K562 (cell line): ENCODE data around the gene PCNX3. TPM values are rescaled to one million over a fixed set of nuclear protein-coding genes. Genes with fewer than 3 reads are reported as not detected.

Experiments used
- ATAC-seq: fragments of 200-7000 bp; cut with Tn5 transposase; 3 replicates; pipeline ENCODE4 v1.9.1; 2020; ENCODE audit warnings: moderate library complexity
- BruUV-seq: library from RNA; stranded (reverse); fragments of 400-500 nt; replicated peaks from 2 replicates; lab custom pipeline; 2021; lab: Mats Ljungman, UMichigan
- CTCF ChIA-PET: fragments of 300-600 bp; formaldehyde crosslinking; extraction: SDS; loops from one replicate; lab custom pipeline; 2021; ENCODE audit warnings: low intra/inter-chr PET ratio; lab: Yijun Ruan, JAX
- POLR2A ChIA-PET: fragments of 300-600, 350-650 bp; sonication (Branson Sonifier 250); formaldehyde crosslinking; extraction: SDS; loops from one replicate; lab custom pipeline; 2021; ENCODE audit warnings: antibody characterized with exemption, inconsistent platforms; lab: Yijun Ruan, JAX
- DNase-seq, 4 experiments: peaks; one replicate each; pipeline versions ENCODE4 v3.0.0 to v3.0.0-alpha.2; 2011 to 2018; ENCODE audit warnings: low spot score in 3 of 4, mixed read lengths in 3 of 4; ENCODE audit errors: extremely low read depth in 1 of 4
- FAIRE-seq: peaks from 2 replicates; lab custom pipeline; 2011; peaks lifted over from hg19 to GRCh38; lab: Jason Lieb, UNC
- H2AFZ ChIP-seq: 2 replicates; pipeline ENCODE4 v1.6.0; 2011; ENCODE audit warnings: low read depth, low read length, control low read depth, inconsistent platforms
- H3K27ac ChIP-seq: fragments of 200-600 bp; 3 replicates; pipeline ENCODE4 v1.8.0; 2011; ENCODE audit warnings: low read depth, mild to moderate bottlenecking, control low read depth, inconsistent platforms, low read length, moderate library complexity, mixed read lengths; ENCODE audit errors: extremely low read depth
- H3K27me3 ChIP-seq, 2 experiments: fragments of 300-600 bp in 1 of 2; 2 replicates in 1 of 2; 3 replicates in 1 of 2; pipeline versions ENCODE4 v1.6.0 to v1.8.0; 2011; ENCODE audit warnings: inconsistent platforms in 2 of 2, low read length in 2 of 2, mild to moderate bottlenecking in 1 of 2, mixed read lengths in 1 of 2, moderate library complexity in 1 of 2; ENCODE audit not compliant: control insufficient read depth in 2 of 2, insufficient read depth in 2 of 2
- H3K36me3 ChIP-seq: fragments of 300-600 bp; 3 replicates; pipeline ENCODE4 v1.8.0; 2011; ENCODE audit warnings: mild to moderate bottlenecking, low read length, inconsistent platforms; ENCODE audit not compliant: control insufficient read depth, insufficient read depth
- H3K4me1 ChIP-seq, 2 experiments: fragments of 200-600 bp in 1 of 2; replicated peaks in 1 of 2; 2 replicates in 1 of 2; 3 replicates in 1 of 2; pipeline versions ENCODE4 v1.5.1 to v1.8.0; 2011; ENCODE audit warnings: inconsistent platforms in 2 of 2, low read length in 2 of 2, mild to moderate bottlenecking in 1 of 2, mixed read lengths in 1 of 2, moderate library complexity in 1 of 2; ENCODE audit not compliant: control insufficient read depth in 2 of 2, insufficient read depth in 2 of 2
- H3K4me2 ChIP-seq: 2 replicates; pipeline ENCODE4 v1.6.1; 2011; ENCODE audit warnings: low read length, control low read depth, inconsistent platforms, mixed read lengths; ENCODE audit not compliant: insufficient read depth
- H3K4me3 ChIP-seq: fragments of 200-600 bp; sonication (generic), shearing (Covaris generic); 2 replicates; pipeline ENCODE4 v1.5.1; 2016; ENCODE audit warnings: control low read depth, inconsistent platforms
- H3K79me2 ChIP-seq: fragments of 200-600 bp; 3 replicates; pipeline ENCODE4 v1.8.0; 2011; ENCODE audit warnings: low read length, inconsistent platforms; ENCODE audit not compliant: control insufficient read depth, insufficient read depth
- H3K9ac ChIP-seq, 2 experiments: 2 replicates each; pipeline versions ENCODE4 v1.6.0 to v1.6.1; 2011; ENCODE audit warnings: low read depth in 2 of 2, low read length in 2 of 2, control low read depth in 1 of 2, inconsistent platforms in 1 of 2, mild to moderate bottlenecking in 1 of 2, mixed read lengths in 1 of 2; ENCODE audit not compliant: insufficient read depth in 1 of 2
- H3K9me1 ChIP-seq: one replicate; pipeline ENCODE4 v1.6.0; 2011; ENCODE audit warnings: inconsistent platforms, mild to moderate bottlenecking, low read length, moderate library complexity; ENCODE audit not compliant: control insufficient read depth, insufficient read depth
- H3K9me3 ChIP-seq: replicated peaks from 2 replicates; pipeline ENCODE4 v1.5.1; 2011; ENCODE audit warnings: low read depth, low read length, inconsistent platforms; ENCODE audit not compliant: control insufficient read depth, insufficient read depth
- H4K20me1 ChIP-seq: replicated peaks from 2 replicates; pipeline ENCODE4 v1.6.1; 2011; ENCODE audit warnings: low read length, inconsistent platforms, mixed read lengths; ENCODE audit not compliant: control insufficient read depth, insufficient read depth
- BRD4 ChIP-seq: fragments of 200-600 bp; sonication (generic); IDR thresholded peaks from 2 replicates; pipeline ENCODE4 v1.6.1; 2017; ENCODE audit warnings: inconsistent platforms
- E2F6 ChIP-seq, 2 experiments: IDR thresholded peaks; 2 replicates each; pipeline ENCODE4 v1.6.1; 2011; ENCODE audit warnings: borderline replicate concordance in 1 of 2, control low read depth in 1 of 2, low read depth in 1 of 2, low read length in 1 of 2, mild to moderate bottlenecking in 1 of 2, mixed read lengths in 1 of 2, moderate library complexity in 1 of 2; ENCODE audit not compliant: insufficient read depth in 1 of 2, insufficient read length in 1 of 2, poor library complexity in 1 of 2, severe bottlenecking in 1 of 2; ENCODE audit errors: extremely low read depth in 1 of 2
- ERF ChIP-seq: fragments of 450-650 bp; formaldehyde crosslinking; IDR thresholded peaks from 2 replicates; pipeline ENCODE4 v1.4.0; 2020; ENCODE audit warnings: mild to moderate bottlenecking, mixed read lengths
- ESRRB ChIP-seq: fragments of 250-450 bp; sonication (Bioruptor Pico); IDR thresholded peaks from 2 replicates; pipeline ENCODE4 v1.5.0; 2020; ENCODE audit warnings: mild to moderate bottlenecking, moderate library complexity, borderline replicate concordance
- FIP1L1 ChIP-seq: fragments of 200-400 bp; formaldehyde crosslinking; IDR thresholded peaks from 2 replicates; pipeline ENCODE4 v1.6.1; 2018; ENCODE audit warnings: mild to moderate bottlenecking, low read depth, low read length; ENCODE audit not compliant: poor library complexity, severe bottlenecking
- GABPB1 ChIP-seq: sonication (generic); formaldehyde crosslinking; IDR thresholded peaks from 2 replicates; pipeline ENCODE4 v1.8.0; 2022; ENCODE audit warnings: mild to moderate bottlenecking, missing genetic modification reagents
- HDAC8 ChIP-seq: fragments of 450-650 bp; IDR thresholded peaks from 2 replicates; pipeline ENCODE4 v1.6.1; 2016; ENCODE audit warnings: mild to moderate bottlenecking, missing genetic modification characterization, moderate library complexity, missing compliant biosample characterization
- PREB ChIP-seq: sonication (generic); formaldehyde crosslinking; IDR thresholded peaks from 2 replicates; pipeline ENCODE4 v1.8.1; 2023; ENCODE audit warnings: mild to moderate bottlenecking, missing genetic modification reagents
- TBP ChIP-seq: optimal IDR thresholded peaks from 2 replicates; pipeline ENCODE3; 2011; ENCODE audit warnings: low read depth, low read length, improper control_type of control experiment
- ZNF644 ChIP-seq: fragments of 200-800 bp; sonication (Bioruptor generic); IDR thresholded peaks from 2 replicates; pipeline ENCODE4 v1.6.1; 2016; ENCODE audit warnings: low read depth, missing genetic modification characterization, missing compliant biosample characterization
- WGBS: fragments of 100-300 bp; shearing (Covaris generic); methylation state at CpG from one replicate; pipeline ENCODE4 v1.1.6; 2016; ENCODE audit warnings: low coverage, mixed read lengths; ENCODE audit not compliant: insufficient coverage; ENCODE audit errors: missing lambda C conversion rate; 5-methylcytosine and 5-hydroxymethylcytosine counted together
- in situ Hi-C: fragments of 300-500 bp; cut with MboI; formaldehyde crosslinking; loops from 4 replicates; pipeline ENCODE4 v1.15.0; 2018; ENCODE audit warnings: inconsistent platforms, mixed read lengths
- intact Hi-C: fragments of 100-400 bp; cut with micrococcal nuclease; formaldehyde crosslinking; loops from 2 replicates; pipeline ENCODE4 v1.14.2; 2022
- polyA plus RNA-seq, 8 experiments: library from polyadenylated mRNA; depleted of rRNA in 4 of 8; stranded (reverse) in 5 of 8; unstranded in 3 of 8; fragments of >200 nt; fragmentation: Nextera tagmentation in 2 of 8; fragmentation: Illumina TruSeq in 1 of 8; extraction: Ambion mirVana in 2 of 8; extraction: Trizol in 1 of 8; gene quantifications; 2 replicates each; pipeline versions ENCODE4 v1.2.1 to v1.2.3, GENCODE V29; 2011 to 2014; ENCODE audit warnings: inconsistent platforms in 1 of 8, missing spikeins in 1 of 8
- total RNA-seq, 7 experiments: library from RNA; depleted of rRNA in 6 of 7; stranded (reverse); fragments of >200 nt in 6 of 7; fragmentation: Illumina TruSeq in 2 of 7; extraction: Trizol in 2 of 7; gene quantifications; 2 replicates each; pipeline versions ENCODE4 v1.2.1 to v1.2.3, GENCODE V29; 2011 to 2021; ENCODE audit warnings: low replicate concordance in 1 of 7

PCNX3 gene
- total and polyA plus RNA-seq, 9 of the 15 experiments (the other 6 are each of a cell fraction or from before 2014, with no cell fraction given) = 0.11 to 47.8 (median 12.8) TPM

- peaks cover 72% of the 10 kb centered on the region; the same call in 2 of the 3 replicates for H3K36me3 ChIP-seq
Measured at GRCh38 chr11:65643971-65644370, 28.4 kb downstream of the PCNX3 start.

More at GRCh38 chr11:65643971-65644370, 28.4 kb downstream of the PCNX3 start:
- ChIA-PET POLR2A (interaction anchor here (0.5 to 6.2 kb wide), 4 partner anchors 8 to 214 kb away, joined by 3 to 56 read pairs (median 5); partner anchors contain the start of gene CFL1), CTCF (no interaction called here)
- DNase-seq (peak; percentile 63 to 77 (median 65)), FAIRE-seq (peak; percentile 23), ATAC-seq (peak; percentile 89)
- Histone ChIP-seq H3K27ac (no peak overlapping the region), H2AFZ (no peak overlapping the region), H3K27me3 (no peaks in the 10 kb centered on the region), H3K4me2 (no peak overlapping the region), H3K9me1 (peaks cover 4% of the 10 kb centered on the region), H3K9ac (peak overlapping the region in 1 of 2 experiments; percentile 81; a peak in 1 of 4 replicates), H3K4me1 (peaks cover 8 to 69% of the 10 kb centered on the region in 2 experiments; a peak in 4 of 5 replicates), H3K79me2 (peaks cover 10% of the 10 kb centered on the region; the same call in 2 of the 3 replicates), H4K20me1 (no peaks in the 10 kb centered on the region), H3K9me3 (no peaks in the 10 kb centered on the region), H3K4me3 (no peak overlapping the region)
- in situ Hi-C loops = no loop called here
- intact Hi-C loops = no loop called here
- 21% methylated on average over 4 of the region's 6 CpGs for WGBS
- BruUV-seq = no TSS peak
- TF ChIP-seq GABPB1 (CRISPR knock-in tag) = no peak
- TF ChIP-seq ERF (CRISPR knock-in tag) = no peak
- TF ChIP-seq ZNF644 = no peak
- TF ChIP-seq TBP = no peak
- TF ChIP-seq PREB = no peak
- no peak for TF ChIP-seq E2F6 (IDR thresholded peaks at IDR 0.05; ENCODE audit: borderline replicate concordance in 1 of 2, extremely low read depth in 1 of 2, insufficient read depth in 1 of 2, insufficient read length in 1 of 2, low read depth in 1 of 2, low read length in 1 of 2, poor library complexity in 1 of 2, severe bottlenecking in 1 of 2)
- TF ChIP-seq HDAC8 (tag) = no peak
- TF ChIP-seq BRD4 = no peak
- no peak for TF ChIP-seq ESRRB (CRISPR knock-in tag)
- no peak for TF ChIP-seq FIP1L1
